ENCODE measurements around the gene JARID2. TPM values are rescaled to one million over a fixed set of nuclear protein-coding genes. Genes with fewer than 3 reads are reported as not detected.

The JARID2 gene
- total RNA-seq, 1 donor from 2014 or later = 24.2 TPM

DNA sequence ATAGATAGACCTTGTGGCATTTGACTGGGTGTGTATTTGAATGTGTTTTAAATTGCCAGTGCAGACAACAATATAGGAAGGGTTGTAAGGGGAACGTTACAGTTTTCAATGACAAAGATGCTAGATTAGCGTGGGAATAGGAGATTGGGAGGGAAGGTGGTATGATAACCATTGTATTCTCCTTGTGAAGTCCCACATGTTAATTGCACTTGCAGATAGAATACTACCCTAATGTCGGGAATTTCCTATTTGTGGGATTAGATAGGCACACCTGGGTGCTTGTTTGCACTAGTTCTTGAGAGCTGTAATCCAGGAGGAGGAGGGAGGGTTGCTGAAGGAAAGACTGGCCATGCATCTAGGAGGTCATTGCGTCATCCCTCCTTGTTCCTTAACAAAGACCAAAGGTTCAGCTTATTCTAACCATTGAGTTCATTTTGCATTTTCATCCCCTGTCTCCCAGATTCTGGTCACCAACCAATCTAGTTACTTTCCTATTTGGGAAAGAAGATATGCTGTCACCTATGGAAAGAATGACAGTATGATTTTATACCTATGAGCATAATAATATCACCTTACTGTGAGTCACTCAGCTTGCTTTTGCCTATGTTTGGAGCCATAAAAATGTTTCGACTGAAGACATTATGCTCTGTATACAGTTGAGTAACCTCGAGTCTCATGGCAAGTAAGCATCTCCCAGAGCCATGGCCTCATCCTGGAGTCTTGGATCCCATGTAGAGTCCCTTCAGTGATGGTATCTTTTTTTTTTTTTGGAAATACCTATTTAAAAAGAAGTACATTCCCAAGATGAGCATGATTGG is 215.5 kb downstream of the JARID2 start:
- no peak for FAIRE-seq
- Histone ChIP-seq H2AFZ (ENCODE audit: low read depth, low read length) (no peak overlapping the region), H3K9ac (ENCODE audit: low read length) (no peak overlapping the region), H3K4me1 (ENCODE audit: insufficient read depth, low read length) (peaks cover 4% of the 10 kb centered on the region), H3K27me3 (ENCODE audit: insufficient read depth, low read length) (no peaks in the 10 kb centered on the region), H3K36me3 (ENCODE audit: insufficient read depth, low read length) (no peaks in the 10 kb centered on the region), H3K4me3 (ENCODE audit: insufficient read depth, low read depth, low read length) (no peak overlapping the region), H3K79me2 (ENCODE audit: insufficient read depth, low read length) (peaks cover 51% of the 10 kb centered on the region), H3K9me3 (ENCODE audit: insufficient read depth, low read depth, low read length) (no peaks in the 10 kb centered on the region), H4K20me1 (ENCODE audit: insufficient read depth, low read length) (peaks cover 94% of the 10 kb centered on the region), H3K27ac (ENCODE audit: low read depth, low read length) (no peak overlapping the region), H3K4me2 (ENCODE audit: low read length) (no peak overlapping the region)
- TF ChIP-seq EZH2 (IDR thresholded peaks at IDR 0.05; ENCODE audit: insufficient read depth, low read length) = no peak
- TF ChIP-seq, protein P1, sequence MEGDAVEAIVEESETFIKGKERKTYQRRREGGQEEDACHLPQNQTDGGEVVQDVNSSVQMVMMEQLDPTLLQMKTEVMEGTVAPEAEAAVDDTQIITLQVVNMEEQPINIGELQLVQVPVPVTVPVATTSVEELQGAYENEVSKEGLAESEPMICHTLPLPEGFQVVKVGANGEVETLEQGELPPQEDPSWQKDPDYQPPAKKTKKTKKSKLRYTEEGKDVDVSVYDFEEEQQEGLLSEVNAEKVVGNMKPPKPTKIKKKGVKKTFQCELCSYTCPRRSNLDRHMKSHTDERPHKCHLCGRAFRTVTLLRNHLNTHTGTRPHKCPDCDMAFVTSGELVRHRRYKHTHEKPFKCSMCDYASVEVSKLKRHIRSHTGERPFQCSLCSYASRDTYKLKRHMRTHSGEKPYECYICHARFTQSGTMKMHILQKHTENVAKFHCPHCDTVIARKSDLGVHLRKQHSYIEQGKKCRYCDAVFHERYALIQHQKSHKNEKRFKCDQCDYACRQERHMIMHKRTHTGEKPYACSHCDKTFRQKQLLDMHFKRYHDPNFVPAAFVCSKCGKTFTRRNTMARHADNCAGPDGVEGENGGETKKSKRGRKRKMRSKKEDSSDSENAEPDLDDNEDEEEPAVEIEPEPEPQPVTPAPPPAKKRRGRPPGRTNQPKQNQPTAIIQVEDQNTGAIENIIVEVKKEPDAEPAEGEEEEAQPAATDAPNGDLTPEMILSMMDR (IDR thresholded peaks at IDR 0.05; ENCODE audit: insufficient read depth, low read depth, low read length) = no peak
- no peaks in the 10 kb centered on the region for H3K9me3 Mint-ChIP-seq (ENCODE audit: unreplicated experiment)
- no peaks in the 10 kb centered on the region for H3K27me3 Mint-ChIP-seq (ENCODE audit: low read depth, unreplicated experiment)
- H3K27ac Mint-ChIP-seq (ENCODE audit: unreplicated experiment) = no peak overlapping the region
- H3K36me3 Mint-ChIP-seq (ENCODE audit: low read depth, unreplicated experiment) = peaks cover 7% of the 10 kb centered on the region
- H3K4me1 Mint-ChIP-seq (ENCODE audit: low read depth, unreplicated experiment) = peaks cover 27% of the 10 kb centered on the region
- H3K4me3 Mint-ChIP-seq (ENCODE audit: unreplicated experiment) = no peak overlapping the region
- DNase-seq (ENCODE audit: low read depth) = no peak

DNA sequence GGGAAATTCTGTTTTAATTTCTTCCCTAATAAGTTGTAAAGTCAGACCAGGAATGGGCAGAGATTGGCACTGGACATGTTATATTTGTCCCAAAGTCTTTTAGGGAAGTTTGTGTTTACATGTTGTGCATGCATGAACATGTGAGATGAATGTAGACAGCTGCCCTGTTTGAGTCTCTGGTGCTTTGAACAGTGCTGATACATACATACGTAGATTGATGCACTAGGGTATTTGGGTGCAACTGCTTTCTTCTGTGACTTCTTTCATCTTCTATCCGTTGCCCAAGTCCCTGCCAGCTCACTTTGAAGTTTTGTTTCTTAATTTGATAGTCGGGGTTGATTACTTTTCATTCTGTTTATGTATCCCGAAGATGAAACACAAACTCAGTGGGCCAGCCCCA is 216.4 kb downstream of the JARID2 start:
- Histone ChIP-seq H3K27ac (ENCODE audit: low read depth, low read length) (no peak overlapping the region), H3K9ac (ENCODE audit: low read length) (no peak overlapping the region), H3K36me3 (ENCODE audit: insufficient read depth, low read length) (no peaks in the 10 kb centered on the region), H4K20me1 (ENCODE audit: insufficient read depth, low read length) (peaks cover 95% of the 10 kb centered on the region), H3K4me2 (ENCODE audit: low read length) (no peak overlapping the region), H3K4me1 (ENCODE audit: insufficient read depth, low read length) (peaks cover 4% of the 10 kb centered on the region), H3K9me3 (ENCODE audit: insufficient read depth, low read depth, low read length) (no peaks in the 10 kb centered on the region), H3K79me2 (ENCODE audit: insufficient read depth, low read length) (peaks cover 59% of the 10 kb centered on the region), H3K27me3 (ENCODE audit: insufficient read depth, low read length) (no peaks in the 10 kb centered on the region), H2AFZ (ENCODE audit: low read depth, low read length) (no peak overlapping the region), H3K4me3 (ENCODE audit: insufficient read depth, low read depth, low read length) (no peak overlapping the region)
- no peak overlapping the region for H3K4me3 Mint-ChIP-seq (ENCODE audit: unreplicated experiment)
- no peak for DNase-seq (ENCODE audit: low read depth)
- peaks cover 27% of the 10 kb centered on the region for H3K4me1 Mint-ChIP-seq (ENCODE audit: low read depth, unreplicated experiment)
- TF ChIP-seq, protein P1 (IDR thresholded peaks at IDR 0.05; ENCODE audit: insufficient read depth, low read depth, low read length) = no peak
- TF ChIP-seq EZH2 (IDR thresholded peaks at IDR 0.05; ENCODE audit: insufficient read depth, low read length) = no peak
- H3K27me3 Mint-ChIP-seq (ENCODE audit: low read depth, unreplicated experiment) = no peaks in the 10 kb centered on the region
- no peaks in the 10 kb centered on the region for H3K9me3 Mint-ChIP-seq (ENCODE audit: unreplicated experiment)
- no peak for FAIRE-seq
- H3K36me3 Mint-ChIP-seq (ENCODE audit: low read depth, unreplicated experiment) = peaks cover 7% of the 10 kb centered on the region
- no peak overlapping the region for H3K27ac Mint-ChIP-seq (ENCODE audit: unreplicated experiment)
